Lower leg skin (tissue), 4 donors: Measurements from ENCODE around the gene SEPTIN14. TPM values are rescaled to one million over a fixed set of nuclear protein-coding genes. Genes with fewer than 3 reads are reported as not detected.
A peak's percentile ranks its signal among the peaks of the same experiment; 100 is the strongest.
"Not testable (repeated sequence)": the region's sequence is repeated elsewhere in the genome, so short reads cannot be mapped to it uniquely, and the experiment has no call there.

Experiments
- DNase-seq, 2 donors: peaks; one replicate each; pipeline ENCODE4 v3.0.0-alpha.2; 2019; ENCODE audit warnings: low spot score in 2 of 2
- H3K4me3 ChIP-seq: fragments of 200-600 bp; sonication (generic); 2 replicates; pipeline ENCODE4 v1.5.1; 2017; ENCODE audit warnings: mild to moderate bottlenecking, low read depth; ENCODE audit not compliant: poor library complexity, severe bottlenecking
- POLR2A ChIP-seq, 2 donors: fragments of 450-650 bp; IDR thresholded peaks; one replicate each; pipeline ENCODE4 v1.6.1; 2016 to 2017; ENCODE audit warnings: antibody characterized with exemption in 2 of 2, mild to moderate bottlenecking in 1 of 2, moderate library complexity in 1 of 2
- WGBS, 2 donors: methylation state at CpG; one replicate each; pipeline ENCODE4 v1.1.5; 2018; 5-methylcytosine and 5-hydroxymethylcytosine counted together
- intact Hi-C: fragments of 100-400 bp; cut with DNase I; formaldehyde crosslinking; loops from one replicate; pipeline ENCODE4 v1.15.0; 2023; ENCODE audit warnings: low total_unique reads
- total RNA-seq, 4 donors: library from RNA; depleted of rRNA; stranded (reverse); fragments of >200 nt; gene quantifications; one replicate each; pipeline ENCODE4 v1.1.0, GENCODE V29; 2016
- TF ChIP-seq, protein P1 (sequence below), 3 donors: fragments of 450-650 bp; IDR thresholded peaks; one replicate each; pipeline ENCODE4 v1.5.1; 2016; ENCODE audit warnings: antibody characterized with exemption in 3 of 3, mild to moderate bottlenecking in 3 of 3, moderate library complexity in 2 of 3

The SEPTIN14 gene
- total RNA-seq, 4 donors from 2014 or later, result not detected

DNA sequence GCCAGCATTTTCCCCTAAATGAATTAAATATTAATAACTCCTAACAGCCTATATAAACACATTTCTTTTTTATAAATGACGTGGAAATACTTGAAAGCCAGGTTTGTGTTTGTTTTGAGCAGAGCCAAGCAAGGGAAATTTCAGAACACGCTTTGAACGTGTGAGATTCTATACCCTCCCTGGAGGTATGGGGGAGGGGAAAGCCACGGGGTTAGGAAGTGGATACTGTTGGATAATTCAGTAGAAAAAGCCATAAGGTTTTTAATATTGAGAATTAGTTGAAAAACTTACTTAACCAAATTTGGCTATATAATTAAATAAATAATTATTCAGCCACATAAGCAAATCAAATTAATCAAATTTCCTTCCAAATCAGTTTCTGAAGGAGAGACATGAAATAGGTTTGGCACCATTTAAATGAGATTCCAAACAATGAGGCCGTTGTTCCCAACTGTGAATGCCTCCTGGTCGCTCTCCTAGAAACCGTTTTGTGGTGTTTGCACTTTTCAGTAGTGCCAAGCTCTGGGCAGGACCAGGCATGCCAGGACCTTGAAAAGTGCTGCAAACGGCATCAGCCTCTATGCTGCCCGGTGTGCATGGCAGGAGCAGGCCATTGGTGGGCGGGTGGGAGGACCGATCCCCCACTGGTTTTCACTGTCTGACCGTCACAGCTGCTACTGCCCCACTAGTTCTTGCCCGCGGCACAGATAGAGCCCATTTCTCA, 88.1 kb downstream of the SEPTIN14 start:
- TF ChIP-seq, protein P1, sequence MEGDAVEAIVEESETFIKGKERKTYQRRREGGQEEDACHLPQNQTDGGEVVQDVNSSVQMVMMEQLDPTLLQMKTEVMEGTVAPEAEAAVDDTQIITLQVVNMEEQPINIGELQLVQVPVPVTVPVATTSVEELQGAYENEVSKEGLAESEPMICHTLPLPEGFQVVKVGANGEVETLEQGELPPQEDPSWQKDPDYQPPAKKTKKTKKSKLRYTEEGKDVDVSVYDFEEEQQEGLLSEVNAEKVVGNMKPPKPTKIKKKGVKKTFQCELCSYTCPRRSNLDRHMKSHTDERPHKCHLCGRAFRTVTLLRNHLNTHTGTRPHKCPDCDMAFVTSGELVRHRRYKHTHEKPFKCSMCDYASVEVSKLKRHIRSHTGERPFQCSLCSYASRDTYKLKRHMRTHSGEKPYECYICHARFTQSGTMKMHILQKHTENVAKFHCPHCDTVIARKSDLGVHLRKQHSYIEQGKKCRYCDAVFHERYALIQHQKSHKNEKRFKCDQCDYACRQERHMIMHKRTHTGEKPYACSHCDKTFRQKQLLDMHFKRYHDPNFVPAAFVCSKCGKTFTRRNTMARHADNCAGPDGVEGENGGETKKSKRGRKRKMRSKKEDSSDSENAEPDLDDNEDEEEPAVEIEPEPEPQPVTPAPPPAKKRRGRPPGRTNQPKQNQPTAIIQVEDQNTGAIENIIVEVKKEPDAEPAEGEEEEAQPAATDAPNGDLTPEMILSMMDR (IDR thresholded peaks at IDR 0.05), result no peak
- no peak for TF ChIP-seq POLR2A (IDR thresholded peaks at IDR 0.05)
- DNase-seq, result peak in 1 of 2 donors; percentile 79
- whole genome bisulfite sequencing, 2 donors, result 34 to 49% methylated on average over 14 of the region's 14 CpGs
- intact Hi-C loops, result no loop called here
- H3K4me3 ChIP-seq, result no peak overlapping the region

DNA sequence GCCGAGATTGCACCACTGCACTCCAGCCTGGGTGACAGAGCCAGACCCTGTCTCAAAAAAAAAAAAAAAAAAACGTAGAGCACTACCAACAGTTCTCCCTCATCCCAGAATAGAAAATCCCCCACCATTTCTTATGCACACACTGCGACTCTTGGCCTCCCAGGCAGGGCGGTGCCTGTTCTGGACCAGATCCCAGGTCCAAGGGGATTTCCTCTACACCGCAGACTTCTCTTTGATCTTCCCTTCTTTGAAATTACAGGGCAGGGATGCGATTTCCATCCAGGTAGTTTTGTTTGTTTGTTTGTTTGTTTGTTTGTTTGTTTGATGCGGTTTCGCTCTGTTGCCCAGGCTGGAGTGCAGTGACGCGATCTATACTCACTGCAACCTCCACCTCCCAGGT, 91.8 kb downstream of the SEPTIN14 start:
- intact Hi-C loops, result no loop called here
- H3K4me3 ChIP-seq, result no peak overlapping the region
- no peak for TF ChIP-seq POLR2A (IDR thresholded peaks at IDR 0.05)
- WGBS, 2 donors, result 54 to 67% methylated on average over 10 of the region's 10 CpGs
- DNase-seq, result peak in 1 of 2 donors; percentile 15

DNA sequence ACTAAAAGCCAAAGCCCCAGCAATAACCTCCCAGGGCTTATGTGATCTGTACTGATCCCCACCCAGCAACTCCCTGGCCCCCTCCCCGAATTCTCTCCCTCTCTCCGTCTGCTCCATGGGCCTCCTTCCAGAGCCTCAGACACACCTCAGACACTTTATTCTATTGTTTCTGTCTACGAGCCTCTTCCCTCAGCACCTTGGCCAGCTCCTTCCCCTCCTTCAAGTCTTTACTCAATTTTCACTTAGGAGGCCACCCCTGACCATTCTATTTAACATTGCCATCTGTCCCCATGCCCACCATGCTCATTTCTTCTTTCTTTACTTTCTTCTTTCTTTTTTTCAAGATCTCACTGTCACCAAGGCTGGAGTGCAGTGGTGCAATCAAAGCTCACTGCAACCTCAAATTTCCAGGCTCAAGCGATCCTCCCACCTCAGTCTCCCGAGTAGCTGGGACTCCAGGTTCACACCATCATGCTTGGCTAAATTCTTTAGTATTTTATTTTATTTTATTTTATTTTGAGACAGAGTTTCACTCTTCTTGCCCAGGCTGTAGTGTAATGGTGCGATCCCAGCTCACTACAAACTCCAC, 109.2 kb downstream of the SEPTIN14 start:
- intact Hi-C loops, H3K4me3 ChIP-seq, DNase-seq: not testable (repeated sequence)
- WGBS, 2 donors, result 54 to 62% methylated on average over 6 of the region's 6 CpGs

DNA sequence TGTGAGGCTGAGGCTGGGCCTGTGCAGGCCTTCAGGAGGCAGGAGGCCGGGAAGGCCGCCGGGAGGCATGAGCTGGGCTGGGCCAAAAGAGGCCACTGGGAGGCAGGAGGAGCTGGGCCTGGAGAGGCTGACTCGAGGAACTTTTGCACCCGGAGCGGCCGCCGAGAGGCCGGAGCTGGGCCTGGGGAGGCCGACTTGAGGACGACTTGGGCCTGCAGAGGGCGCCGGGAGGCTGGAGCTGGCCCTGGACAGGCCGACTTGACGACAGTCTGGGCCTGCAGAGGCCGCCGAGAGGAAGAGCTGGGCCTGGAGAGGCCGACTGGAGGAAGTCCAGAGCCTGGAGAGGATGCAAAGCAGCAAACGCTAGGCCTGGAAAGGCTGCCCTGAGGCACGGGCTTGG, 117.8 kb downstream of the SEPTIN14 start:
- H3K4me3 ChIP-seq, DNase-seq, intact Hi-C loops: not testable (repeated sequence)
- WGBS, 2 donors, result 83 to 89% methylated on average over 18 to 19 of the region's 20 CpGs

Other genes starting within 250 kb of the SEPTIN14 start
- 1 to 10 TPM in 3 of 4 donors, under 1 TPM in 1; 0.93 to 2.7 (median 1.8) TPM for gene ZNF713, start 24.7 kb upstream of the SEPTIN14 start, total RNA-seq
- gene MRPS17, start 89.1 kb upstream of the SEPTIN14 start, total RNA-seq, result 1 to 10 TPM; 5.3 to 8.3 (median 6.9) TPM
- gene NIPSNAP2, start 101.8 kb upstream of the SEPTIN14 start, total RNA-seq, result 10 to 100 TPM; 36.4 to 48.4 (median 41.5) TPM
- gene PSPH, start 188.7 kb upstream of the SEPTIN14 start, total RNA-seq, result 10 to 100 TPM in 2 of 4 donors, 1 to 10 TPM in 2; 7.4 to 13.1 (median 9.8) TPM
- 10 to 100 TPM; 56.9 to 79.2 (median 70.4) TPM for gene CCT6A, start 189.0 kb upstream of the SEPTIN14 start, total RNA-seq
- gene SUMF2, start 201.5 kb upstream of the SEPTIN14 start, total RNA-seq, result 100 to 1,000 TPM in 2 of 4 donors, 10 to 100 TPM in 2; 74.5 to 117 (median 107) TPM
- 1 to 10 TPM in 2 of 4 donors, under 1 TPM in 2; 0.78 to 3.7 (median 1.2) TPM for gene PHKG1, start 230.2 kb upstream of the SEPTIN14 start, total RNA-seq
- 100 to 1,000 TPM; 214 to 287 (median 259) TPM for gene CHCHD2, start 243.7 kb upstream of the SEPTIN14 start, total RNA-seq